ENCODE results near the gene ADAM19. TPM values are rescaled to one million over a fixed set of nuclear protein-coding genes. Genes with fewer than 3 reads are reported as not detected.

The ADAM19 gene
- total and polyA plus RNA-seq, 2 experiments from 2014 or later = 9.1 to 13.2 TPM

DNA sequence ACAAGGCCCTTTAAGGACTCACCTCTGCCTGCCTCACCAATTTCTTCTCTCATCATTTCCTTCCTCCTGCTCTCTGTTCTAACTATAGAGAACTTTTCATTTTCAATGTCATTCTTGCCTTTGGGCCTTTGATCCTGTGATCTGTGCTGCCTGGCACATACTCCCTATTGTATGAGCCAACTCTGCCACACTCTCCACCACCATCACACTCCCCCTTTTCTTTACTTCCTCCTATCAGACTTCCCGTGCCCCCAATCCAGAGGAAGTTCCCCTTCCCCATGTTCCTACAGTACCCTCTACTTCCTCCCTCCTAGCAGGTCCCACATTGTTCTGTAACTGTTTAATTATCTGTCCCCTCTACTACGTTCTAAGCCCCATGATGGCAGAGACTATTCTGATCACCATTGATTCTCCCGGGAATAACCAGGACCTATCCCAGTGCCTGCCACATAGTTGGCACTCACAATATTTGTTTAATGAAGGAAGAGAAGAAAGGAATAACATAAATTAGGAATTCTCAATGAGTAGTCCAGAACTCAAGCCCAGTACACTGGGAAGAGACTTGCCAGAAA lies 27.5 kb downstream of the ADAM19 start:
- Mint-ChIP-seq H3K27ac (no peak overlapping the region), H3K9me3 (no peaks in the 10 kb centered on the region), H3K36me3 (ENCODE audit: low read depth) (no peaks in the 10 kb centered on the region), H3K4me3 (no peak overlapping the region), H3K27me3 (ENCODE audit: insufficient read depth, low read depth, poor library complexity) (no peaks in the 10 kb centered on the region), H3K4me1 (peaks cover 7% of the 10 kb centered on the region; the same call in 2 of the 3 replicates)
- no peak overlapping the region for H3K4me3 ChIP-seq
- TF ChIP-seq EZH2phosphoT487 (IDR thresholded peaks at IDR 0.05; ENCODE audit: unreplicated experiment) (no peak), ZNF462 (CRISPR knock-in tag; IDR thresholded peaks at IDR 0.05) (no peak), EZH2 (IDR thresholded peaks at IDR 0.05; ENCODE audit: low read depth, unreplicated experiment) (no peak), CREB1 (CRISPR knock-in tag; IDR thresholded peaks at IDR 0.05; ENCODE audit: low read depth) (no peak), JUNB (IDR thresholded peaks at IDR 0.05; ENCODE audit: unreplicated experiment) (no peak), ZNF114 (CRISPR knock-in tag; IDR thresholded peaks at IDR 0.05) (no peak), ETS1 (IDR thresholded peaks at IDR 0.05) (no peak), NANOG (IDR thresholded peaks at IDR 0.05; ENCODE audit: borderline replicate concordance) (no peak), STAT1 (IDR thresholded peaks at IDR 0.05; ENCODE audit: unreplicated experiment) (no peak), POLR2AphosphoS5 (IDR thresholded peaks at IDR 0.05; ENCODE audit: low read depth) (no peak), ZNF331 (CRISPR knock-in tag; IDR thresholded peaks at IDR 0.05; ENCODE audit: low read depth) (no peak)
- TF ChIP-seq, protein P1, sequence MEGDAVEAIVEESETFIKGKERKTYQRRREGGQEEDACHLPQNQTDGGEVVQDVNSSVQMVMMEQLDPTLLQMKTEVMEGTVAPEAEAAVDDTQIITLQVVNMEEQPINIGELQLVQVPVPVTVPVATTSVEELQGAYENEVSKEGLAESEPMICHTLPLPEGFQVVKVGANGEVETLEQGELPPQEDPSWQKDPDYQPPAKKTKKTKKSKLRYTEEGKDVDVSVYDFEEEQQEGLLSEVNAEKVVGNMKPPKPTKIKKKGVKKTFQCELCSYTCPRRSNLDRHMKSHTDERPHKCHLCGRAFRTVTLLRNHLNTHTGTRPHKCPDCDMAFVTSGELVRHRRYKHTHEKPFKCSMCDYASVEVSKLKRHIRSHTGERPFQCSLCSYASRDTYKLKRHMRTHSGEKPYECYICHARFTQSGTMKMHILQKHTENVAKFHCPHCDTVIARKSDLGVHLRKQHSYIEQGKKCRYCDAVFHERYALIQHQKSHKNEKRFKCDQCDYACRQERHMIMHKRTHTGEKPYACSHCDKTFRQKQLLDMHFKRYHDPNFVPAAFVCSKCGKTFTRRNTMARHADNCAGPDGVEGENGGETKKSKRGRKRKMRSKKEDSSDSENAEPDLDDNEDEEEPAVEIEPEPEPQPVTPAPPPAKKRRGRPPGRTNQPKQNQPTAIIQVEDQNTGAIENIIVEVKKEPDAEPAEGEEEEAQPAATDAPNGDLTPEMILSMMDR (conservative IDR thresholded peaks at IDR 0.05; ENCODE audit: low read depth in 2 of 2) = no peak
- TF ChIP-seq, protein P2, sequence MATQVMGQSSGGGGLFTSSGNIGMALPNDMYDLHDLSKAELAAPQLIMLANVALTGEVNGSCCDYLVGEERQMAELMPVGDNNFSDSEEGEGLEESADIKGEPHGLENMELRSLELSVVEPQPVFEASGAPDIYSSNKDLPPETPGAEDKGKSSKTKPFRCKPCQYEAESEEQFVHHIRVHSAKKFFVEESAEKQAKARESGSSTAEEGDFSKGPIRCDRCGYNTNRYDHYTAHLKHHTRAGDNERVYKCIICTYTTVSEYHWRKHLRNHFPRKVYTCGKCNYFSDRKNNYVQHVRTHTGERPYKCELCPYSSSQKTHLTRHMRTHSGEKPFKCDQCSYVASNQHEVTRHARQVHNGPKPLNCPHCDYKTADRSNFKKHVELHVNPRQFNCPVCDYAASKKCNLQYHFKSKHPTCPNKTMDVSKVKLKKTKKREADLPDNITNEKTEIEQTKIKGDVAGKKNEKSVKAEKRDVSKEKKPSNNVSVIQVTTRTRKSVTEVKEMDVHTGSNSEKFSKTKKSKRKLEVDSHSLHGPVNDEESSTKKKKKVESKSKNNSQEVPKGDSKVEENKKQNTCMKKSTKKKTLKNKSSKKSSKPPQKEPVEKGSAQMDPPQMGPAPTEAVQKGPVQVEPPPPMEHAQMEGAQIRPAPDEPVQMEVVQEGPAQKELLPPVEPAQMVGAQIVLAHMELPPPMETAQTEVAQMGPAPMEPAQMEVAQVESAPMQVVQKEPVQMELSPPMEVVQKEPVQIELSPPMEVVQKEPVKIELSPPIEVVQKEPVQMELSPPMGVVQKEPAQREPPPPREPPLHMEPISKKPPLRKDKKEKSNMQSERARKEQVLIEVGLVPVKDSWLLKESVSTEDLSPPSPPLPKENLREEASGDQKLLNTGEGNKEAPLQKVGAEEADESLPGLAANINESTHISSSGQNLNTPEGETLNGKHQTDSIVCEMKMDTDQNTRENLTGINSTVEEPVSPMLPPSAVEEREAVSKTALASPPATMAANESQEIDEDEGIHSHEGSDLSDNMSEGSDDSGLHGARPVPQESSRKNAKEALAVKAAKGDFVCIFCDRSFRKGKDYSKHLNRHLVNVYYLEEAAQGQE (IDR thresholded peaks at IDR 0.05; ENCODE audit: unreplicated experiment) = no peak
- H2AFZ ChIP-seq = no peak overlapping the region
- no peaks in the 10 kb centered on the region for H3F3A ChIP-seq (replicated peaks; ENCODE audit: low read depth)
- no peaks in the 10 kb centered on the region for H3K27me3 ChIP-seq (ENCODE audit: insufficient read depth)
- no peak overlapping the region for H3K4me2 ChIP-seq
- no peaks in the 10 kb centered on the region; the same call in 1 of the 2 replicates for H3K79me2 ChIP-seq (replicated peaks; ENCODE audit: insufficient read depth)
- no peaks in the 10 kb centered on the region for H3K9me2 ChIP-seq (ENCODE audit: insufficient read depth)
- H3K4me1 ChIP-seq (ENCODE audit: insufficient read depth) = peaks cover 3% of the 10 kb centered on the region; the same call in 1 of the 2 replicates
- H4K20me1 ChIP-seq (replicated peaks; ENCODE audit: insufficient read depth) = no peaks in the 10 kb centered on the region
- H3K36me3 ChIP-seq (ENCODE audit: insufficient read depth) = no peaks in the 10 kb centered on the region
- no peak overlapping the region for H3K27ac ChIP-seq (ENCODE audit: low read depth)
- no peak for ATAC-seq
- DNase-seq (ENCODE audit: low spot score) = no peak

All from GM23338 (cell line).